Panc1 (cell line): Measurements from ENCODE around the gene PHOX2A. TPM values are rescaled to one million over a fixed set of nuclear protein-coding genes. Genes with fewer than 3 reads are reported as not detected.

Experiments
- ATAC-seq: fragments of 200-7000 bp; cut with Tn5 transposase; 2 replicates; pipeline ENCODE4 v1.9.1; 2020; ENCODE audit warnings: mild to moderate bottlenecking, moderate library complexity
- BruUV-seq: library from RNA; stranded (reverse); fragments of 400-500 nt; replicated peaks from 2 replicates; lab custom pipeline; 2021; lab: Mats Ljungman, UMichigan
- CTCF ChIA-PET: fragments of 300-600 bp; sonication (Branson Sonifier 250); formaldehyde crosslinking; loops from one replicate; lab custom pipeline; 2022; ENCODE audit warnings: antibody characterized with exemption; lab: Charles Lee
- POLR2A ChIA-PET: fragments of 300-600 bp; sonication (Branson Sonifier 250); formaldehyde crosslinking; loops from one replicate; lab custom pipeline; 2022; ENCODE audit warnings: antibody characterized with exemption; lab: Charles Lee
- DNase-seq: peaks from one replicate; pipeline ENCODE4 v3.0.0-alpha.2; 2010; ENCODE audit warnings: low read depth, low spot score
- H3K27ac ChIP-seq: 2 replicates; pipeline ENCODE4 v1.5.1; 2011; ENCODE audit warnings: mild to moderate bottlenecking, low read length, inconsistent platforms
- H3K27me3 ChIP-seq: fragments of 200-500 bp; sonication (Bioruptor generic); 2 replicates; pipeline ENCODE4 v1.6.0; 2014; ENCODE audit warnings: low read length, inconsistent platforms; ENCODE audit not compliant: control insufficient read depth, insufficient read depth
- H3K36me3 ChIP-seq: fragments of 200-500 bp; sonication (Bioruptor generic); 2 replicates; pipeline ENCODE4 v1.5.1; 2014; ENCODE audit warnings: inconsistent platforms, mild to moderate bottlenecking, low read length, moderate library complexity; ENCODE audit not compliant: control insufficient read depth, insufficient read depth
- H3K4me1 ChIP-seq: 2 replicates; pipeline ENCODE4 v1.5.1; 2011; ENCODE audit warnings: inconsistent platforms, mild to moderate bottlenecking, low read length, moderate library complexity; ENCODE audit not compliant: control insufficient read depth, insufficient read depth
- H3K4me3 ChIP-seq, 2 experiments: 2 replicates each; pipeline ENCODE4 v1.5.1; 2011 to 2012; ENCODE audit warnings: low read depth in 2 of 2, low read length in 2 of 2, mild to moderate bottlenecking in 2 of 2, inconsistent platforms in 1 of 2, moderate library complexity in 1 of 2
- H3K9me3 ChIP-seq: fragments of 200-500 bp; sonication (Bioruptor generic); 2 replicates; pipeline ENCODE4 v1.5.1; 2014; ENCODE audit warnings: low read depth, mild to moderate bottlenecking, inconsistent platforms, low read length, moderate library complexity; ENCODE audit not compliant: control insufficient read depth, insufficient read depth
- CTCF ChIP-seq: fragments of 450-650 bp; IDR thresholded peaks from 2 replicates; pipeline ENCODE4 v1.5.1; 2017; ENCODE audit warnings: mild to moderate bottlenecking
- POLR2AphosphoS5 ChIP-seq: IDR thresholded peaks from 2 replicates; pipeline ENCODE4 v1.6.1; 2012; ENCODE audit warnings: mild to moderate bottlenecking, low read depth, low read length, moderate library complexity
- SIN3A ChIP-seq: IDR thresholded peaks from 2 replicates; pipeline ENCODE4 v1.6.1; 2012; ENCODE audit warnings: low read depth, mild to moderate bottlenecking, low read length, moderate library complexity, borderline replicate concordance; ENCODE audit not compliant: insufficient read depth
- TCF7L2 ChIP-seq: IDR thresholded peaks from 2 replicates; pipeline ENCODE4 v1.6.1; 2011; ENCODE audit warnings: mild to moderate bottlenecking, low read depth, low read length, inconsistent platforms
- in situ Hi-C: cut with HindIII; loops from 2 replicates; pipeline ENCODE4 v1.10.0; 2016; ENCODE audit warnings: low sequenced_read_pairs, low pct_unique_long_range_greater_than_20kb
- intact Hi-C: fragments of 100-400 bp; cut with micrococcal nuclease; formaldehyde crosslinking; loops from one replicate; pipeline ENCODE4 v1.10.0; 2022; ENCODE audit not compliant: unreplicated experiment
- total RNA-seq: library from RNA; stranded (reverse); gene quantifications from one replicate; pipeline ENCODE4 v1.2.1, GENCODE V29; 2021; ENCODE audit not compliant: unreplicated experiment
- TF ChIP-seq, protein P1 (sequence below), 2 experiments: IDR thresholded peaks; 2 replicates each; pipeline ENCODE4 v1.6.1; 2011 to 2012; ENCODE audit warnings: low read depth in 2 of 2, control low read depth in 1 of 2, low read length in 1 of 2, mild to moderate bottlenecking in 1 of 2, moderate library complexity in 1 of 2; ENCODE audit not compliant: insufficient read depth in 1 of 2

PHOX2A gene
- total RNA-seq, 1 experiment from 2014 or later, result not detected

- no TSS peak for BruUV-seq
- Histone ChIP-seq H3K9me3 (no peaks in the 10 kb centered on the region), H3K36me3 (peaks cover 11% of the 10 kb centered on the region), H3K4me1 (peaks cover 15% of the 10 kb centered on the region), H3K4me3 (no peak overlapping the region), H3K27me3 (no peaks in the 10 kb centered on the region), H3K27ac (no peak overlapping the region)
- ATAC-seq (no peak), DNase-seq (no peak)
- ChIA-PET CTCF (no interaction called here), POLR2A (no interaction called here)
- in situ Hi-C loops, result no loop called here
- intact Hi-C loops, result no loop called here
- TF ChIP-seq POLR2AphosphoS5 (no peak), SIN3A (no peak), TCF7L2 (no peak), CTCF (no peak)
These were observed 7.8 kb downstream of the PHOX2A start for GRCh38 chr11:72236083-72236697.

DNA sequence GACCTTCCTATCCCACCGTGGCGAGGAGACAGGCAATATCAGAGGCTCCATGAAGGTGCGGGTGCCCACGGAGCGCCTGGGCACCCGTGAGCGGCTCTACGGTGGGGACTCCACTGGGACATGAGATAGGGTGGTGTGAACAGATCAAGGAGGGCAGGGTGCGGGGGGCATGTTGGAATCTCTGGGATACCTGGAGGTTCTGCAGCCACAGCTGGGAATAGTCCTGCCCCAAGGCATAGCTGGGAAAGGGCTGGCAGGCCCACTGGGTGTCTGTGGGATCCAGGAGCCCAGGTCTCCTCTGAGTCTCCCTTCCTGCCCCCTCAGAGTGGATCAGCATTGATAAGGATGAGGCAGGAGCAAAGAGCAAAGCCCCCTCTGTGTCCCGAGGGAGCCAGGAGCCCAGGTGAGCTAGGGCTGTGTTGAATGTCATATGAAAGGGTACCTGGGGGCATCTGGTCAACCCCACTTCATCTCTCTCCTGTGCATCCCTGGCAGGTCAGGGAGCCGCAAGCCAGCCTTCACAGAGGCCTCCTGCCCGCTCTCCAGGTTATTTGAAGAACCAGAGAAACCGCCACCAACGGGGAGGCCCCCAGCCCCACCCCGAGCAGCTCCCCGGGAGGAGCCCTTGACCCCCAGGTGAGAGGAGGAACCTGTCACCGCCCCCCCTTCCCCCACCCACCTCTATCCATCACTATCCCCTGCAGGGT is 8.5 kb downstream of the PHOX2A start:
- in situ Hi-C loops, result no loop called here
- intact Hi-C loops, result no loop called here
- ChIA-PET POLR2A (no interaction called here), CTCF (no interaction called here)
- peaks cover 15% of the 10 kb centered on the region for H3K4me1 ChIP-seq
- H3K9me3 ChIP-seq, result no peaks in the 10 kb centered on the region
- H3K27me3 ChIP-seq, result no peaks in the 10 kb centered on the region
- no TSS peak for BruUV-seq
- ATAC-seq, result no peak
- H3K27ac ChIP-seq, result no peak overlapping the region
- TF ChIP-seq SIN3A (no peak), CTCF (no peak), POLR2AphosphoS5 (no peak), TCF7L2 (no peak)
- TF ChIP-seq, protein P1, sequence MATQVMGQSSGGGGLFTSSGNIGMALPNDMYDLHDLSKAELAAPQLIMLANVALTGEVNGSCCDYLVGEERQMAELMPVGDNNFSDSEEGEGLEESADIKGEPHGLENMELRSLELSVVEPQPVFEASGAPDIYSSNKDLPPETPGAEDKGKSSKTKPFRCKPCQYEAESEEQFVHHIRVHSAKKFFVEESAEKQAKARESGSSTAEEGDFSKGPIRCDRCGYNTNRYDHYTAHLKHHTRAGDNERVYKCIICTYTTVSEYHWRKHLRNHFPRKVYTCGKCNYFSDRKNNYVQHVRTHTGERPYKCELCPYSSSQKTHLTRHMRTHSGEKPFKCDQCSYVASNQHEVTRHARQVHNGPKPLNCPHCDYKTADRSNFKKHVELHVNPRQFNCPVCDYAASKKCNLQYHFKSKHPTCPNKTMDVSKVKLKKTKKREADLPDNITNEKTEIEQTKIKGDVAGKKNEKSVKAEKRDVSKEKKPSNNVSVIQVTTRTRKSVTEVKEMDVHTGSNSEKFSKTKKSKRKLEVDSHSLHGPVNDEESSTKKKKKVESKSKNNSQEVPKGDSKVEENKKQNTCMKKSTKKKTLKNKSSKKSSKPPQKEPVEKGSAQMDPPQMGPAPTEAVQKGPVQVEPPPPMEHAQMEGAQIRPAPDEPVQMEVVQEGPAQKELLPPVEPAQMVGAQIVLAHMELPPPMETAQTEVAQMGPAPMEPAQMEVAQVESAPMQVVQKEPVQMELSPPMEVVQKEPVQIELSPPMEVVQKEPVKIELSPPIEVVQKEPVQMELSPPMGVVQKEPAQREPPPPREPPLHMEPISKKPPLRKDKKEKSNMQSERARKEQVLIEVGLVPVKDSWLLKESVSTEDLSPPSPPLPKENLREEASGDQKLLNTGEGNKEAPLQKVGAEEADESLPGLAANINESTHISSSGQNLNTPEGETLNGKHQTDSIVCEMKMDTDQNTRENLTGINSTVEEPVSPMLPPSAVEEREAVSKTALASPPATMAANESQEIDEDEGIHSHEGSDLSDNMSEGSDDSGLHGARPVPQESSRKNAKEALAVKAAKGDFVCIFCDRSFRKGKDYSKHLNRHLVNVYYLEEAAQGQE (IDR thresholded peaks at IDR 0.05; ENCODE audit: insufficient read depth in 1 of 2, low read depth in 2 of 2, low read length in 1 of 2), result no peak
- no peak overlapping the region for H3K4me3 ChIP-seq
- DNase-seq, result no peak
- H3K36me3 ChIP-seq, result peaks cover 13% of the 10 kb centered on the region
